GM15510 (cell line): Measurements from ENCODE around the gene THRB.

ENCODE experiments used
- POLR2A ChIP-seq: IDR thresholded peaks from 3 replicates; pipeline ENCODE4 v1.6.1; 2011; ENCODE audit warnings: borderline replicate concordance; ENCODE audit not compliant: insufficient read length; ENCODE audit errors: extremely low read depth

THRB gene

DNA sequence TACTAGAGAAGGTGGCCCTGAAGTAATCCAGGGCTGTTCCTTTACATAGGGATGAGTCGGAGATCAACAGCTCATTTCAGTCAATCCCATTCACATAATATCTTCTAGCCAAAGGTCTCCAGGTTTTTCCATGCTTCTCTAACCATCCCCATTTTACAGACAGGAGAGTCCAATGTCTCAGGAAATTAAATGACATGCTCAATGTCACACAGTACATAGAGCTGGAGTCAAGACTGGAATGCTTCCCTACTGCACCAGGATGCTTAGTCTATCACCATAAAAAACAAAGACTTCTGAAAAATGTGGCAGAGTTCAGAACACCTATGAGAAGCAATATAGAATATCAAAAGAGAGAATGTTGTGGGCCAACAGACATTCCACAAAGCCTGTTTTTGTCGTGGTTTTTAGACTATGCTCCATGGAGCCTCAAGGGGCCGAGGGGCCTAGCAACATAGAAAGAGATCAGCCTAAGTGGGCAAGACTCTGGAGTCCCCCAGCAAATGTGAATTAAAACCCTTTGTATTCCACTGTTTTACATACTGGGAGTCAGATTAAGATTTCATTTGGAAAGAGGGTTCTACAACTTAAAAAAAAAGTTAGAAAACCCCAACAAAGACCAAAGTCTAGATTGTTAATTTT is 122.0 kb downstream of the THRB start:
- no peak for TF ChIP-seq POLR2A

DNA sequence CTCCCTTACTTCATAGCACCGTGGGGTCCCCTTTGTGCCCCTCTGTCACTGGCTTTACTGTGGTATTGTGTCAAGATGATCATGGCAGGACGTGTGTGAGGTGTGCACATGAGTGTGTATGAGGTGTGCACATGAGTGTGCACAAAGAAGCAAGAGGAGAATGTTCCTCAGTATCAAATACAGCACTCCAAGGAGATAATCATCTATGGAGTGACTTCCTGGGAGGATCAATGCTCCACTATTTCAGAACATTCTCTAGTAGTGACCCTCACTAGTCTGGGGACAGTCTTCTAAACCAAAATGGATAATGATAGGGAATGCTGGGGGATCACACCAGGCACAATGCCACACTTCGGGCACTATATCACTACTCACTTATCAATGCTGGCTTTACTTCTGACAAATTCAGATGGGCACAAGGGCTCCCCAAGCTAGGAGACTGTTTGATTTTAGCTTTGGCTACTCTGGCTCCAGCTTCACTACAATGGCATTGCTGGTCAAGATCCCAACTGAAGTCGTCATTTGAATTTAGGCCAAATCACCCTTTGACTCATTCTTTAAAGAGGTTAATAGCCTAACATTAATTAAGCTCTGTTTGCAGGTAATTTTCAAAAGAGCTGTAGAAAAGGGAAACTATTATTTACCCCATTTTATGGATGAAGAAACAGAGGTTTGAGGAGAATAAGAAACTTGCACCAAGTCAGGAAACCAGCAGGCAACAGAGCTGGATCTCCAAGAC is 124.1 kb downstream of the THRB start:
- TF ChIP-seq POLR2A: no peak

DNA sequence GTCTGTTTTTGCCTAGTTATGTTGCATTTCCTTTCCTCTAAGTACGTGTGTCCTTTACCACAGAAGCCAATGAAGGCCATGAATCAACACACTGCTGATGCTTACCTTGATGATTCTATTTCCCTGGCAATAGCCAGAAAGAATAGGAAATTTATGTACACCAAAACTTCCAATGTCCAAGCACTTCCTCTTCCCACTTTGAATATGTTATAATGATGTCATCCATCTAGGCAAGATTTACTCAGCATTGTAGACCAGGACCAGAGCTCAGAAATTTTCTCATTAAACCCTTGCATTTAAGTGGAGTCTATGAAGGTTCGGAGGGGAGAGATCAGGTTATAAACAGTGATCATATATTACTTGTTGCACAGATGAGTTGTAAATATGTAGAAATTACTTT is 126.0 kb downstream of the THRB start:
- no peak for TF ChIP-seq POLR2A

DNA sequence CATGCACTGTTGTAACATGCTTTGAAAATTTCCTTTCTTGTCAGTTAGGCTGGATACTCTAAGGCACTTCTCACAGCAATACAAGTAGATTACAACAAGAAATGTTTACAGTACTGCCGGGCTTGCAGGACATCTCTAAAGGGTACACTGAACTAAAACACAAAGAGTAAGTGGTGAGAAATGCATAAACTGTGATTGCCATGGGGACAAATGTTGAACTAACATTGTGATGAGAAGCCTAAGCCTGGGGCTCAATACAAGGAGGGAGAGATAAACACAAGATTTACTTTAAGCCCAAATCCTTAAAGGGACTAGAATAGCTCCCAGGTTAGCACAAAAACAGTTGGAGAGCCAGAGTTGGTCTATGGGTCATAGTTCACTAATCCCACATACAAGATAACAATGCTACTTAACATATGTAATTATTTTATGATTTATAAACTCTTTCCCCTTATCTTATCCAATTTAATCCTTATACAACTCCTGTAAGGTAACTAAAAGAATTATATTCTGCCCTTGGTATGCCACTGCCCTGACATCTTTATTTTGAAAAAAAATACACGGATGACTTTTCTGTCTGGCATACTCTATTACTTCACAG is 126.9 kb downstream of the THRB start:
- no peak for TF ChIP-seq POLR2A

DNA sequence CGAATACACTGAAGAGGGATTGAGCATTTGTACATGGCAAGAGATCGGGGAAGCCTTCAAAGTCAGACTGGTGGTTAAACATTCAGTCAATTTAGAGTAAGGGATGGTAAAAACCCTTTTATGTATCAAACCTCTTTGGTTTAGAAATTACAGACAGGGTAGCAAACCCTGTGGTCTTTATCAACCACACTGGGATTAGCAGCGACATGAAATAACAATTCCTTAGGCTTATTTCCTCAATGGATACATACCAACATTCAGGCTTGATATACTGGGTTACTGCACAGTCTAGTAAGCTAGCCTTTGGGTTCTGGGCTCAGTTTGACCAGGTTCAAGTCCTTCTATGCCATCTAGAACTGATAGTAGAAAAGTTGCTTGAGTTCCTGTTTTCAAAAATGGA is 127.4 kb downstream of the THRB start:
- TF ChIP-seq POLR2A: no peak

DNA sequence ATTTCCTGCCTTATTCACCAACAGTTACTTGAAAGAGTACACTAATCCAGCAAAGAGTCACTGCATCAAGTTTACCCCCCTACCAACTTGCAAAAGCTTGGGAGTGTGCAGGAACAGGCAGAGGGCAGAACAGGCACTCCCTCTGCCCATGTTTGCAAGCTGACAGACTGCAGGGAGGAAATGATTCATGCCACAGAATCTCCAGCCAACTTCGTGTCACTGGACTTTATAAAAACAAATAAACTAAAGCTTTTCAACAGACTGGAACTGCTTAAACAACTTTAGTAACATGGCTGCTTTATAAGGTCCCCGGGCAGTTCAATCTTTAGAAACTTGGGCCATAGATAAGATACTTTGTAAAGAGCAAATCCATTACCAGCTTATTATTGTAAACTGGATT is 129.5 kb downstream of the THRB start:
- TF ChIP-seq POLR2A: no peak

DNA sequence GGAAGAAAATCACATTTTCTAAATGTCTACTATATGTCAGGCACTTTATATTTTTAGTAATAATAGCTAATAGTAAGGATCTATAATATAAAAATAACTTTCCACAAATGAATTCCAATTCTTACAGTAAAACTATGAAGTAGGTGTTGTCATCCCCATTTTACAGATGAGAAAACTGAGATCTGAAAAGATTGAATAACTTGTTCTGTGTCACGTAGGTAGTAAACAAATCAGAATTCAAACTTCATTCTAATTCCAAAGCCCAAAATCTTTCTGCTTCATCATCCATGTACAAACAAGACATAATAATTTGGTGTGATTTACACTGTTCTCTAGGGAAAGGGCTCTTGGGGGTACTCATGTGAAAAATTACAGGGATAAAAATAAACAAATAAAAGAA is 130.3 kb downstream of the THRB start:
- no peak for TF ChIP-seq POLR2A

DNA sequence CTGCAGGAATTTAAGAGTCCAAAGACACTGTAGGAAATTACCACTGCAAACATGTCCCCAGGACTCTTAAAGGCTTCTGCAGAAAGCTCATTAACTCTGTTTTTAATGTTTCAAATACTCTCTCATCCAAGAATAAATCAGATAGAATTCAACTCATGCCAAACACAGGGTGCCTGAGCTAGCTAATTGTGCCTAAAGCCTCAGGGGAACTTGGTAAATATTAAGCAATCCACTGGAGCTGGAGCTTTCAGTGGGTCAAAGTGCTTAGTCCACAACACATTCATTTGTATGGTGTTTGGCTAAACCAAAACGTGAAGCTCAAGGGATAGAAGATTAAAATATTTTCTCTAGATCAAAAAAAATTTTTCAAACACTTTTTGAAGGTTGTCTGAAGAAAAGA is 131.4 kb downstream of the THRB start:
- TF ChIP-seq POLR2A: no peak

DNA sequence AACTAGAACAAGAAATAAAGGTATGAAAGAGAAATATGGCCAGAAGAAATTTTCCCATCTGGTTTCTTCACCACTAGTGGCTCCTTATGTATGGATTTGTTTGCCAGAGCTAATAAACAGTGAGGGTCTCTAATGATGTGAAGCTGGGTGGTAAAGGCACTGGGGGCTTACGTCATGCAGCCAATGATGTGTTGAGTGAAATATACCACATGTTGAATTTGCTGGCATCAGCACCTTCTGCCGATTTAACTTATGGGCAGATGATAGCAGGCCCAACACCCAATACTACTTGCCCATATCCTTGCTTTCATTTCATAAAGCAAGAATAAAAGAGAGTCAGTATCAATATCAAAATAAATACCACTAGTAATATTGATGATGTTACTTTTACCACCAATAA is 133.0 kb downstream of the THRB start:
- TF ChIP-seq POLR2A: no peak

DNA sequence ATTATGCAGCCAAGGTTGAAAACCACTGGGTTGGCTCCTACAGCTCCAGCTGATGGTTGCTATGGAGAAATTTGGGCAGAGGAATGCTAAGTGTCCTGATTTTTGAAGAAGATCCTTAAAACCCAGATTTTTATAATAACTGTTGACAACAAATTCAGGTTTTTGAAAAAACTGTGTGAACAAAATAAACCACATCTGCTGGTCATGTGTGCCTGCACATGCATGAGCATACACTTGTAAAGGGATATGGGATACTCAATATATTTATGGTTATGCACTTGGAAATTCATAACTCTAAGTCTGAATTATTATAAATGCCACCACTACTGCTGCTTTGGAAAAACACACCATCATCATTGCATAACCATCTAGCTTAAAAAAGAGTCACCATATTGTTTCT is 133.7 kb downstream of the THRB start:
- TF ChIP-seq POLR2A: no peak

DNA sequence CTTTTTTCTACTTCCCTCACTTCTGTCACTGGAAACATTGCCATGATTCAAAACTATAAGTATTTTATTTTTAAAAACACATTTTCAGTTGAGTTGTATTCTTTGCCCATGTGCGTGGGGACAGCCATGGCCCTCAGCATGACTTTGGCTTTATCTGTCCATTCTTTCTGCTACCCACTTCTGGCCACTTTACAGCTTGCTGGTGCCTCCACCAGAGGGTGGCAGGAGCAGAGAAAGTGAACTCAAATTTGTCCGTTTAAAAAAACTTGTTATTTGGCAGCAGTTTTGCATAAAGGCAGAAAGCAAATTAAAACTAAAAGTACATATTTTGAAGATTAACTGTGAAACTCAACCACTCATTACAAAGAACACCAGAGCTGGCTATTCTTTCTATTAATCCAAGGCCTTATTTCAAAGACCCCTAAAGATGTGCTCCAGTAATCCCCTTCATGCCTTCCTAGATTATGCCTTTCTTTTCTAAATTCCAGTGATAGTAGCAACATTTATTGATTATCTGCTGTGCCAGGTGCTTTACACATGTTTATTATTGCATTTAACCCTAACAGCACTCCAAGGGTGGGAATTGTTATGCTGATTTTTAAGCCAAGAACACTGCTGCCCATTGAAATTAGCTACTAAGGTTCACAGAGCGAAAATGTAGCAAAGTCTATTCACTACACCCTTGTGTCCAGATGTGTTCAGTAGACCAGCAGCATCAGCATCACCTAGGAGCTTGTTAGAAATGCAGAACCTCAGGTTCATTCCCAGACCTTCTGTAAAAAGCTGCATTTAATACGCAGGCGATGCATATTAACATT is 134.8 kb downstream of the THRB start:
- no peak for TF ChIP-seq POLR2A

DNA sequence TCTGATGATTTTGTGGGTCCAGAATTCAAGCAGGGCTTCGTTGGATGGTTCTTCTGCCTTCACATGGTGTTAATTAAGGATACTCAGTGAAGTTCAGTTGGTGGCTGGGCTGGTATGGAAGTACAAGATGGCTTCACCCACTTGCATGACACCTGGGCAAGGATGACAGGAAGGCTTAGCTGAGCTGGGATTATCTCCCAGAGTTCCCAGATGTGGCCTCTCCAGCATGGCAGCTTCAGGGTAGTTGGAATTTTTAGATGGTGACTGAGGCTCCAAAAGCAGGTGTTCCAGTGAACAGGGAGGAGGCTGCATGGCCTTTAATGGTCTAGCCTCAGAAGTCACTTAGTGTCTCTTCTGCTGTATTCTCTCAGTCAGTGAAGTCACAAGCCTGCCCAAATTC is 135.5 kb downstream of the THRB start:
- TF ChIP-seq POLR2A: no peak

DNA sequence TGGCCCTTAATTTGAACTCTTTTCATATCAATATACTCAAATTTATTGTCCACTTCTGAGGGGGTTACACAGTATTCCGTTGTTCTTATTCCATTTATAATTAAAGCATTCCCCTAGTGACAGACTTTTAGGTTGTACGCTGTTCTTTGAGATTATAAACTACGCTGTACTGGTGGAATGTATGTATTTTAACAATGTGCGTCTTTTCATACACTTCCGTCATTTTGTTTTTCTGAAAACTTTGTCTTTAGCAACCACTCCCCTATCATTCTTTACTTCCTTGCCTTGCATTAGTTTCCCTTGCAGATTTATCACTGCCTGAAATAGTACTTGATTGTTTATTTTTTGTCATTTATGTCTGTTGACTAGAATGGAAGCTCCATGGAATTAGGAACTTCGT is 137.0 kb downstream of the THRB start:
- no peak for TF ChIP-seq POLR2A

DNA sequence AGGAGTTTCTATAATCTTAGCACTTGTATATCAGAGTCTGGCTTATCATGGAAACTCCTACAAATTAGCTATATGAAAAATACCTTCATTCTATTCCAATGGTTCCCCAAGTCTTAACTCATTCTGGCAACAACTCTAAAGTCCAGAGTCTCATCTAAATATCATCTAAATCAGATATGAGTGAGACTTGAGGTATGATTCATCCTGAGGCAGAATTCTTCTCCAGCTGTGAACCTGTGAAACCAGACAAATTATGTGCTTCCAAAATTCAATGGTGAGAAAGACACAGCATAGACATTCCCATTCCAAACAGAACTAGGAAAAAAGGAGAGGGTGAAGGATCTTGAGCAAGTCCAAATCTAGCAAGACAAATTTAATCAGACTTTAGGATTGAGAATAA is 138.8 kb downstream of the THRB start:
- TF ChIP-seq POLR2A: no peak

DNA sequence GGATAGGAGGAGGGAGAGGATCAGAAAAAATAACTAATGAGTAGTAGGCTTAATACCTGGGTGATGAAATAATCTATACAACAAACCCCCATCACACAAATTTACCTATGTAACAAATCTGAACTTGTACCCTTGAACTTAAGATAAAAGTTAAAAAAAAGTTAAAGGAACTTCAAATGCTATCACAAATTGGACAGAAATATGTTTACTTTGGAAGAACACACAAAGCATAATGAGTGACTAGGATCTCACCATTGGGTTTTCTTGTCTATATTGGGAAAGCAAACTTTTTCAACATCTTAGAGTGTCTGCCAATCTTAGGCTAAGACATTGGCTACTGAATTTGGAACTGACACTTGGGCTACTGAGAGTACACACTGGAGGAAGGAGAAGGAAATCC is 140.4 kb downstream of the THRB start:
- TF ChIP-seq POLR2A: no peak
